GM12892 (cell line): ENCODE measurements around the gene POU2F2.

Experiments used
- DNase-seq: peaks from one replicate; pipeline ENCODE4 v3.0.0; 2011; ENCODE audit not compliant: insufficient read length
- FAIRE-seq: peaks from 2 replicates; lab custom pipeline; 2011; peaks lifted over from hg19 to GRCh38; lab: Jason Lieb, UNC
- POLR2A ChIP-seq: IDR thresholded peaks from 2 replicates; pipeline ENCODE4 v1.6.1; 2011; ENCODE audit warnings: low read depth, low read length, control low read depth
- POLR2AphosphoS5 ChIP-seq: IDR thresholded peaks from 2 replicates; pipeline ENCODE4 v1.6.1; 2011; ENCODE audit warnings: low read depth, low read length, control low read depth
- TAF1 ChIP-seq: IDR thresholded peaks from 2 replicates; pipeline ENCODE4 v1.6.1; 2011; ENCODE audit warnings: low read depth, mild to moderate bottlenecking, control low read depth, low read length, borderline replicate concordance

POU2F2 gene

DNA sequence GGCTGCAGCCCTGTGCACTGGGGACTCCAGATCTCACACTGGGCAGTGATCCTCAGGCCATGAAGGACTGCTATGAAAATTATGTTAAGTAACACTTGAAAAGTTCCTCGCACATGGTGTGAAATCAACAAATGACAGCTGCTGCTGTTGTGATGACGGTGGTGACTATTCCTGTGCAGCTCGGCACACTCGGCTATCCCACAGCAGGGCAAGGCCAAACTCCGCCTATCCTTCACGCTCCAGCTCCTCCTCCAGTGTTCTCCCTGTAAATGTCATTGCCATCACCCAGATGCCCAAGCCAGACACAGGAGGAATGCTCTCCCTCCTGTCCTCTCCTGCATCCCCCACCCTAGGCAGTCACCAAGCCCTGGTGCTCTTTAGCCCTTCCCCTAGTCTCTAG, 93.6 kb downstream of the POU2F2 start:
- no peak for DNase-seq
- TF ChIP-seq POLR2A = no peak
- no peak for TF ChIP-seq TAF1
- no peak for TF ChIP-seq POLR2AphosphoS5
- no peak for FAIRE-seq

DNA sequence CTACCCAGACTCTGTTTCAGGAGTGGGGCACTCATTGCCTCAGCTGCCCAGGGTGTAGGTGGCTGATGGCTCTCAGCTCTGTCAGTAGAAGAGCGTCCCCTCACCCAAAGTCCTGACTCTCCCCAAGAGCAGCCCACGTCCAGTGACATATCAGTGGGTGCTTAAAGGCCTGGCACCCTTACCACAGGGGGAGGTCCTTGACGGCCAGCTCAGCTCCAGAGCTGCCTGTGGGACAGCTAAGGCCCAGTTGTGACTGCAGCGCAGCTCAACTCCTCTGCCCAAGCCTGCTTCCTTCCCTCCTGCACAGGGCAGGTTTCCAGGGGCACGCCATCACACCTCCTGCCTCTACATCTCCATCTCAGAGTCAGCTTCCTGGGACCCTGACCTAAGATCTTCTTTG, 94.6 kb downstream of the POU2F2 start:
- DNase-seq (no peak), FAIRE-seq (no peak)
- TF ChIP-seq TAF1 (no peak), POLR2AphosphoS5 (no peak), POLR2A (no peak)
